Keratinocyte (primary cell): ENCODE data around the gene TRPM1. TPM values are rescaled to one million over a fixed set of nuclear protein-coding genes. Genes with fewer than 3 reads are reported as not detected.

ENCODE experiments used
- DNase-seq: peaks from one replicate; pipeline ENCODE4 v3.0.0-alpha.2; 2011; ENCODE audit warnings: low read depth, missing footprints, low spot score
- FAIRE-seq: peaks from 2 replicates; lab custom pipeline; 2011; peaks lifted over from hg19 to GRCh38; lab: Jason Lieb, UNC
- H2AFZ ChIP-seq: 2 replicates; pipeline ENCODE4 v1.6.0; 2012; ENCODE audit warnings: low read length, control low read depth, inconsistent platforms; ENCODE audit not compliant: control insufficient read depth
- H3K27ac ChIP-seq: 2 replicates; pipeline ENCODE4 v1.5.1; 2011; ENCODE audit warnings: low read length; ENCODE audit not compliant: control insufficient read depth, insufficient read depth
- H3K27me3 ChIP-seq: 3 replicates; pipeline ENCODE4 v1.6.0; 2011; ENCODE audit warnings: low read length; ENCODE audit not compliant: control insufficient read depth, insufficient read depth; ENCODE audit errors: extremely low read depth
- H3K36me3 ChIP-seq, 2 experiments: 2 replicates in 1 of 2; 3 replicates in 1 of 2; pipeline ENCODE4 v1.5.1; 2011; ENCODE audit warnings: low read length in 2 of 2, mild to moderate bottlenecking in 1 of 2; ENCODE audit not compliant: control insufficient read depth in 2 of 2, insufficient read depth in 2 of 2; ENCODE audit errors: extremely low read depth in 1 of 2
- H3K4me1 ChIP-seq: 3 replicates; pipeline ENCODE4 v1.5.1; 2011; ENCODE audit warnings: low read length; ENCODE audit not compliant: control insufficient read depth, insufficient read depth; ENCODE audit errors: extremely low read depth
- H3K4me2 ChIP-seq: 3 replicates; pipeline ENCODE4 v1.6.0; 2011; ENCODE audit warnings: low read depth, low read length; ENCODE audit not compliant: control insufficient read depth, insufficient read depth; ENCODE audit errors: extremely low read depth
- H3K4me3 ChIP-seq, 3 experiments: fragments of 200-600 bp in 1 of 3; sonication (generic) in 1 of 3; 2 replicates in 2 of 3; 3 replicates in 1 of 3; pipeline ENCODE4 v1.5.1; 2011 to 2016; ENCODE audit warnings: low read length in 3 of 3, mild to moderate bottlenecking in 3 of 3, control low read depth in 2 of 3, inconsistent platforms in 1 of 3, low read depth in 1 of 3, mixed read lengths in 1 of 3, mixed run types in 1 of 3, moderate library complexity in 1 of 3; ENCODE audit not compliant: control insufficient read depth in 2 of 3, insufficient read depth in 2 of 3; ENCODE audit errors: extremely low read depth in 1 of 3
- H3K79me2 ChIP-seq: 2 replicates; pipeline ENCODE4 v1.6.0; 2012; ENCODE audit warnings: low read length; ENCODE audit not compliant: control insufficient read depth, insufficient read depth
- H3K9ac ChIP-seq: 3 replicates; pipeline ENCODE4 v1.6.0; 2011; ENCODE audit warnings: low read length; ENCODE audit not compliant: control insufficient read depth, insufficient read depth; ENCODE audit errors: extremely low read depth
- H3K9me1 ChIP-seq: 3 replicates; pipeline ENCODE4 v1.6.0; 2011; ENCODE audit warnings: low read length; ENCODE audit not compliant: control insufficient read depth, insufficient read depth; ENCODE audit errors: extremely low read depth
- H3K9me3 ChIP-seq: 2 replicates; pipeline ENCODE4 v1.5.1; 2012; ENCODE audit warnings: low read depth, low read length; ENCODE audit not compliant: control insufficient read depth
- H4K20me1 ChIP-seq: 3 replicates; pipeline ENCODE4 v1.6.0; 2011; ENCODE audit warnings: low read length; ENCODE audit not compliant: control insufficient read depth, insufficient read depth; ENCODE audit errors: extremely low read depth
- CTCF ChIP-seq, 3 experiments: IDR thresholded peaks in 1 of 3; conservative IDR thresholded peaks in 1 of 3; optimal IDR thresholded peaks in 1 of 3; 2 replicates in 2 of 3; 3 replicates in 1 of 3; pipeline versions ENCODE3 to v1.5.1; 2011; ENCODE audit warnings: low read length in 3 of 3, mild to moderate bottlenecking in 3 of 3, moderate library complexity in 2 of 3, control low read depth in 1 of 3, inconsistent platforms in 1 of 3; ENCODE audit not compliant: insufficient read depth in 2 of 3; ENCODE audit errors: extremely low read depth in 1 of 3
- EZH2 ChIP-seq: IDR thresholded peaks from one replicate; pipeline ENCODE4 v1.6.1; 2012; ENCODE audit warnings: inconsistent platforms, mild to moderate bottlenecking, low read length, moderate library complexity
- dilution Hi-C: fragments of 300-500 bp; cut with MboI; formaldehyde crosslinking; loops from one replicate; pipeline ENCODE4 v1.7.0; 2020; ENCODE audit warnings: low sequenced_read_pairs; ENCODE audit not compliant: extremely low pct_ligation_motif_present
- polyA plus RNA-seq, 5 experiments: library from polyadenylated mRNA; depleted of rRNA in 3 of 5; stranded (reverse) in 3 of 5; stranded (forward) in 1 of 5; unstranded in 1 of 5; fragments of >200 nt; gene quantifications; 1 replicate in 1 of 5; 2 replicates in 3 of 5; 3 replicates in 1 of 5; pipeline versions ENCODE4 v1.2.1 to v1.2.3, GENCODE V29; 2011 to 2012; ENCODE audit warnings: missing spikeins in 2 of 5, low read depth in 1 of 5, low replicate concordance in 1 of 5

The TRPM1 gene
- polyA plus RNA-seq, 1 donor (not counting 4 experiments of a cell fraction or from before 2014, with no cell fraction given): 0.17 TPM

GRCh38 chr15:31012455-31012854, 89.1 kb downstream of the TRPM1 start:
- FAIRE-seq: peak; percentile 26
- Histone ChIP-seq H3K79me2 (no peaks in the 10 kb centered on the region), H4K20me1 (no peaks in the 10 kb centered on the region), H2AFZ (no peak overlapping the region), H3K27ac (no peak overlapping the region), H3K36me3 (no peaks in the 10 kb centered on the region), H3K4me3 (no peak overlapping the region), H3K4me1 (peaks cover 2% of the 10 kb centered on the region), H3K9ac (no peak overlapping the region), H3K4me2 (no peak overlapping the region), H3K9me1 (no peaks in the 10 kb centered on the region), H3K9me3 (peaks cover 1% of the 10 kb centered on the region), H3K27me3 (no peaks in the 10 kb centered on the region)
- TF ChIP-seq EZH2 (no peak), CTCF (optimal IDR thresholded peaks at IDR 0.05 in 1 of 3, IDR thresholded peaks at IDR 0.05 in 1 of 3, conservative IDR thresholded peaks at IDR 0.05 in 1 of 3; ENCODE audit: extremely low read depth in 1 of 3, insufficient read depth in 2 of 3, low read length in 3 of 3) (no peak)
- dilution Hi-C loops: no loop called here
- no peak for DNase-seq

GRCh38 chr15:31010036-31010435, 91.5 kb downstream of the TRPM1 start:
- dilution Hi-C loops: no loop called here
- FAIRE-seq (peak; percentile 23), DNase-seq (no peak)
- H3K4me3 ChIP-seq: no peak overlapping the region
- H3K9me1 ChIP-seq: no peaks in the 10 kb centered on the region
- TF ChIP-seq EZH2 (no peak), CTCF (optimal IDR thresholded peaks at IDR 0.05 in 1 of 3, IDR thresholded peaks at IDR 0.05 in 1 of 3, conservative IDR thresholded peaks at IDR 0.05 in 1 of 3; ENCODE audit: extremely low read depth in 1 of 3, insufficient read depth in 2 of 3, low read length in 3 of 3) (no peak)
- no peaks in the 10 kb centered on the region for H3K36me3 ChIP-seq
- no peaks in the 10 kb centered on the region for H3K27me3 ChIP-seq
- no peaks in the 10 kb centered on the region for H3K79me2 ChIP-seq
- H3K4me1 ChIP-seq: no peaks in the 10 kb centered on the region
- H3K9ac ChIP-seq: no peak overlapping the region
- H3K4me2 ChIP-seq: no peak overlapping the region
- peaks cover 1% of the 10 kb centered on the region for H3K9me3 ChIP-seq
- no peak overlapping the region for H2AFZ ChIP-seq
- H3K27ac ChIP-seq: no peak overlapping the region
- H4K20me1 ChIP-seq: no peaks in the 10 kb centered on the region
